ENCODE measurements around the gene RSRC2. TPM values are rescaled to one million over a fixed set of nuclear protein-coding genes. Genes with fewer than 3 reads are reported as not detected.
A peak's percentile ranks its signal among the peaks of the same experiment; 100 is the strongest.

Gene RSRC2
- total and polyA plus RNA-seq, 9 of the 15 experiments (the other 6 are each of a cell fraction or from before 2014, with no cell fraction given) = 52.6 to 123 (median 80.3) TPM

- Histone ChIP-seq H3K36me3 (ENCODE audit: control insufficient read depth, insufficient read depth, low read length) (peaks cover 84% of the 10 kb centered on the region), H3K9me3 (replicated peaks; ENCODE audit: control insufficient read depth, insufficient read depth, low read depth, low read length) (no peaks in the 10 kb centered on the region), H4K20me1 (replicated peaks; ENCODE audit: control insufficient read depth, insufficient read depth, low read length) (no peaks in the 10 kb centered on the region), H3K9ac (ENCODE audit: insufficient read depth in 1 of 2, low read depth in 2 of 2, low read length in 2 of 2) (no peak overlapping the region), H3K4me3 (no peak overlapping the region), H3K27ac (ENCODE audit: extremely low read depth, low read depth, low read length) (no peak overlapping the region), H3K4me1 (replicated peaks in 1 of 2; ENCODE audit: control insufficient read depth in 2 of 2, insufficient read depth in 2 of 2, low read length in 2 of 2) (peaks cover 0 to 3% of the 10 kb centered on the region in 2 experiments; a peak in 1 of 5 replicates), H3K9me1 (ENCODE audit: control insufficient read depth, insufficient read depth, low read length) (no peaks in the 10 kb centered on the region), H3K27me3 (ENCODE audit: control insufficient read depth in 2 of 2, insufficient read depth in 2 of 2, low read length in 2 of 2) (no peaks in the 10 kb centered on the region), H3K4me2 (ENCODE audit: insufficient read depth, low read length) (no peak overlapping the region), H3K79me2 (ENCODE audit: control insufficient read depth, insufficient read depth, low read length) (peaks cover 9% of the 10 kb centered on the region; the same call in 1 of the 3 replicates), H2AFZ (ENCODE audit: low read depth, low read length) (no peak overlapping the region)
- in situ Hi-C loops (cut with MboI) = no loop called here
- CTCF ChIA-PET (ENCODE audit: low intra/inter-chr PET ratio) = no interaction called here
- no peak for FAIRE-seq
- POLR2A ChIA-PET = interaction anchor here (1.1 kb wide), 1 partner anchor 14 kb away, joined by 3 read pairs; no protein-coding TSS in a partner anchor
- no TSS peak for BruUV-seq (replicated peaks)
- DNase-seq (ENCODE audit: extremely low read depth in 1 of 4, low spot score in 3 of 4) = no peak
- TF ChIP-seq ZNF316 (IDR thresholded peaks at IDR 0.05) = peak; percentile 68
- TF ChIP-seq ZNF212 (CRISPR knock-in tag; IDR thresholded peaks at IDR 0.05) = no peak
- 0 out of 2 replicates have a peak, but pooled peaks have one; percentile 5 for TF ChIP-seq MAFG (tag; conservative IDR thresholded peaks at IDR 0.05)
- TF ChIP-seq ZBTB43 (CRISPR knock-in tag; IDR thresholded peaks at IDR 0.05) = no peak
- 0 out of 2 replicates have a peak, but pooled peaks have one; percentile 34 for TF ChIP-seq C11orf30 (IDR thresholded peaks at IDR 0.05; ENCODE audit: low read depth)
- WGBS (ENCODE audit: insufficient coverage, low coverage, missing lambda C conversion rate) = 86% methylated on average over 4 of the region's 5 CpGs
- no peak for ATAC-seq
- intact Hi-C loops (cut with micrococcal nuclease) = no loop called here
Observed at GRCh38 chr12:122506393-122506938, 20.3 kb downstream of the RSRC2 start.

Data from K562 (cell line).